Posterior vena cava (tissue), 2 donors: ENCODE results near the gene ANKRD6. TPM values are rescaled to one million over a fixed set of nuclear protein-coding genes. Genes with fewer than 3 reads are reported as not detected.

Source experiments
- DNase-seq: peaks from one replicate; pipeline ENCODE4 v3.0.0-alpha.2; 2020; ENCODE audit warnings: low spot score
- intact Hi-C, 2 donors: fragments of 100-400 bp; cut with DNase I; formaldehyde crosslinking; loops; one replicate each; pipeline versions ENCODE4 v1.14.1 to v1.14.2; 2022 to 2023
- total RNA-seq, 2 donors: library from RNA; stranded (reverse); fragmentation: NEBNext Ultra II Directional; extraction: Animal tissue kit (Norgen Biotek cat#: 25700); gene quantifications; one replicate each; pipeline ENCODE4 v1.2.1, GENCODE V29; 2021
- donor health status: DM: yes; HTN: yes; CAD: no.
- donor health status: DM: yes; HTN: yes; CAD: no.

Gene ANKRD6
- total RNA-seq, 2 donors from 2014 or later, result 14.6 to 16.0 TPM

DNA sequence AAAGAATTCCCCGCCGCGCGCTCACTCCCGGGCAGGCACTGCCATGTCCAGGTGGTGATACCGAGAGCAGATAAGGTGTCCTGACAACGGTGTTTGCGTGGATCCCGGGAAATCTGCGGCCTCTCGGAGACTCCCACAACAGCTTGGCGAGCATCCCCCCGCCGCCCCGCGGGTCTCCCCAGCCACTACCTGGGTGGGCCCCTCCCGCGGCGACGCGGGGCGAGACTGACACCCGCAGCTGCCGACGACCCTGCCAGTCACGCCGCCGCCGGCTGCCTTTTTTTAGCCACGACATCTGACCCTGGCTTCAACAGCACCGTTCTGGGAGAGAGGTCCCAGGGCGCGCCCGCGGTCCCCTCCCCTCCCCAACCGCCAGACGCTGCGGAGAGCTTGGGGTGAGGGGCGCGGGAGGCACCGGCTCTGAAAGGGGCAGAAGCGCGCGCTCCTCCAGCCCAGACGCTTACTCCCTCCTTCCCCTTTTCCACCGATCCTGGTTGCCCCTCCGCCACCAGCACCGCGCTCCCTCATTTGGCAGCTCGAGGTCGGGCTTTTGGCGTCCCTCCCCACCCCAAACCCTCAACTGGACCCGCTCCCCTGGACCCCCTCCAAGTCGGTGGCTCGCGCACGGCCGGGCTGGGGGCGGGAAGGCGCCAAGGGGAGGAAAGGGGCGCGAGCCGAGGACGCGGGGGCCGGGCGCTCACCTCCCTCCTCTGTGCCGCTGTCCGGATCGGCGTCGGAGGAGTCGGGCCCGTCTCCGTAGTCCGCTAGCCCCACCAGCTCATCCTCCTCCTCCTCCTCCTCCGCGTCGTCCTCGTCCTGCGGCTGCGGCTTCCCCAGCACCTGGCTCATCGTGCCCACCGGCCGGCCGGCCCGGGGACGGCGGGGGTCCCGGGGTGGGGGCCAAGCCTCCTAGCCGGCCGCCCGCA is 21.5 kb upstream of the ANKRD6 start:
- peak; percentile 85 for DNase-seq
- intact Hi-C loops, result no loop called here

DNA sequence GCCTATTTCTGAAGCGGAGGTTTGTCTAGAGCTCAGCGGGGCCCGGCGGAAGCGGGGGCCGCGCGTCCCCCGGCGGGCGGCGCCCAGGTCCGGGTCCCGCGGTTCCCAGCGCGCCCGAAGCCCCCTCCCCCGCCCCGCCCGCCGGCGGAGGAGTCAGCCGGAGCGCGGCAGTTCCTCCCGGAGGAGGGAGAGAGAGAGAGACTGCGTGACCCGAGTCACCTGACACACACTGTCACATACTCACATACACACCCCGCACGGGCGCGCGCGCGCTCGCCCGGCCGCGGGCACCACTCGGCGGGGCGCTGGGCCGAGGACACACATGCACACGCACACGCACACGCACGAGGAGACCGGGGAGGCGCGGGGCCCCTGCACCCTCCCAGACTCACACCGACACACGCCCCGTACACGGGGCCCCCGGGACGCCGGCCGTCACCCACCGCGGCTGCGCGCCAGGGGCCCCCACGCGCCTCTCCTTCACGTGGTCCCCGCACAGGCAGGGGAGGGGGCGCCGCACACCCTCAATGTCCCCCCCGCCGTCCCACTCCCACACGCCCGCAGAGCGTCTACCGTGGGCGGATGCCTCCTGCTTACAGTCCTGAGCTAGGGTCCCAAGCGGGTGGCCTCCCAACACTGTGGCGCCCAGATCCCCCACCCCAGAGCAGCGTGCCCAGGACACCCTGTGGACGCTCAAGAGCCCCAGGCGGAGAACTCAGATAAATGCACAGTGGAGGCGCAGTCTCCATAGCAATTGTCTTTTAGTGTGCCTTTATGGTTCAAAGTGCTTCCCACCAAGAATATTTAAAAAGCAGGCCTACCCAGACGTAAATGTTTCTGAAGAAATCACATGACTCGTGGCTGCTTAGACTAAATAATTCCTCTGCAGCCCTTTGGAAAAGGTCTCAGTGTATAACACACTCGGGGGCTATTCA is 20.6 kb upstream of the ANKRD6 start, which contains the start of gene RRAGD:
Gene RRAGD, minus strand, starts transcription at position 203 of the 935 bp plus-strand sequence. CDS start 280 bp downstream, outside the sequence.
- intact Hi-C loops, result no loop called here
- DNase-seq, result peak; percentile 92

DNA sequence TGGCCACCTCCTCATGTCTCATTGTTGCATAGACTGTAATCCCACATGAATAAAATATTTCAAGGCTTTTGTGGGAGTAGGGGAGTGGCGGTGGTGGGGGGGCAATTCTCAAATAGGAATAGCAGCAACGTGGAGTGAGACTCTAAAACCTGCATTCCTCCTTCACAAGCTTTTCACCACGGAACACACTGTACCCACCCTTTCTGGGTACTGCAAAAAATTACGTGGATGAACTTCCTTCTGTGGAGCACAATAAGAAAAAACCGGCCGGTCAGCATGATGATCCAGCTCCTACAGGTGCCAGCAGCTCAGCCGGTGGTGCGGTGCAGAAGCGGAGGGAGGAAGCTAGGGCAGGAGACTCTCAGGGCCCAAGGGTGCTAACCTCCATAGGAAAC is 19.9 kb upstream of the ANKRD6 start:
- no peak for DNase-seq
- intact Hi-C loops, result no loop called here

DNA sequence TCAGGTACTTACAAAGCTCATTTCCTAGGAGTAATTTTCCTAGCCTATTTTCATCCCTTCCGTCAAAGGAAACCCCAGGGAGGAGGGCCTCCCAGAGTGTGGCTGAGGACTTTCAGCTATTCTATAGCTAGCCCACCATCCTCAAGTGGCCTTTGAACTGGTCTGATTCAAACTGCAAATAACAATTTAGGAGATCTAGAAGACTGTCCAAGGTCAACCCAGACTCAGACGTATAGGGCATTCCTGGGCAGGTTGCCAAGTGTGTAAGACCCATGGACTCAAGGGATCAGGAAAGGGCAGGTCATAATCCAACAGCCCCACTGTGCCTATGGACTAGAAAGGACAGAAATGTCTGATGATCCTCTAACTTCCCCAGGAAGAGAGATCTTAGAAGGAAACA is 18.7 kb upstream of the ANKRD6 start:
- intact Hi-C loops, result no loop called here
- DNase-seq, result no peak

DNA sequence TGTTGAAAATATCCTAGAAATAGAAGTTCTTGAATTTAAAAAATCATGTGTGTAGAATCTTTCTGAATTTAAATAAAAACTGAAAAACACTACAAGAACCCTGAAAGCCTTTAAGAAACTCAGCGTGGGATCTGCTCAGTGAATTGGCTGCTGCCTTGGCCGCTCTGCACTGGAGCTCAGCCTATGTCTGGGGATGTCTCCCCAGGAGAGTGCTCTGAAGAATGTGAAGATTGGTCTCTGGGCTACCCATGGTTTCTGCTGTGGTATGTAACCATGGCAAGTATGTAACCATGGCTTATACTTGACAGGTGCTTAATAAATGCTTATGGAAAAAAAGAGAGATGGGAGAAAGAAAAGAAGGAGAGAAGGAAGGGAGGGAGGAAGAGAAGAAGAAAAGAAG is 17.8 kb upstream of the ANKRD6 start:
- intact Hi-C loops, result no loop called here

DNA sequence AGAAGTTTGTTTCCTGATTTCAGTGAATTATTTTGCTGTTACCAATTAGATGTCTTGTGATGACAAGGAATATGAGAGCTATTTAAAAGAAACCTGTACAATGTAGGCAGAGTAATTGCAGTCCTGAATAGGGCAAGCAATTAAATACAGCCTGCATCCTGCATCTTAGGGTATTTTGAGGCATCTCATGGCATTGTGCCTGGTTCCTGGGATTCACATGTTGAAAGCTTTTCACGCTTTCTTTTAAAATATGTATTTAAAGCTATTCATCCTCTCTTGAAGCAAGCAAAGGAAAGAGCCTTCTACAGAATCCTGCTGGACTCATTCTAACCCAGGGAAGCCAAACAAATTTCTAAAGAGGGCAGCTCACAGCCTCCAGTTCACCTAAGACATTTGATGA is 16.2 kb upstream of the ANKRD6 start:
- intact Hi-C loops, result no loop called here
- DNase-seq, result no peak

More for the DNA sequence above, 17.8 kb upstream of the ANKRD6 start:
- no peak for DNase-seq

DNA sequence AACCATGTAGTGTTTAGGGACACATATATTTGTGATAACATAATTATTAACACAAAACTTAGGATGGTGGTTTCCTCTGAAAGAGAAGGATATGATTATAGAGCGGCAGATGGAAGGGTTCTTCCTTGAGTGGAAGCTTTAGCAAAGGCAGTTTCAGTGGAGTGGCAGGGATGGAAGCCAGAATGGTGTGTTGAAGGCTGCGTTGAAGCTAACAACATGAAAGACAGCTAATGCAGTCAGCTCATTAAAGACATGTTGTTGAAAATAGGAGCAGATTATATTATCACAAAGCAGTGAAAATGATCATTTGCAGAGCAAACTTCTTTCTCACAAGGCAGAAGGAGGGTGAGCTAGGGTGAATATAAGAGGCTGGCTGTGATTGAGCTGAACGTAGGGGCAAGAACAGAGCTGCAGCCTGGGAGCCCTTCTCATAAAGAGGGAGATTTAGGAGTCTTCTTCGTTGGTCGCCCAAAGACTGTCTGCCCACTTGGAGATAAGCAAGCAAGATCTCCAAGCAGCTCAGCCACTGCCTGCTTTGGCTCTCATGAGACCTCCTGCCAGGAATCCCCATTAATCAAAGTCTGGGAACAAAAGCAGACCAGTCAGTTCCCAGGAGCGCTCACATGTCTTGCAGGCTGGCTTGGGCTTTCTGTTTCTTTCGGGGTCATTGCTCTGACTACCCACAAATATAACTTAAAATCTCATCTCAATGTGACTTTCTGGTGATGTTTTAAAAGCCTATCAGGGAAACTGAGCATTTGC is 2.6 kb upstream of the ANKRD6 start:
- intact Hi-C loops, result loop anchor here in 1 of 2 donors (10.0 kb wide), 1 partner anchor 174 kb away; no protein-coding TSS in a partner anchor
- no peak for DNase-seq

DNA sequence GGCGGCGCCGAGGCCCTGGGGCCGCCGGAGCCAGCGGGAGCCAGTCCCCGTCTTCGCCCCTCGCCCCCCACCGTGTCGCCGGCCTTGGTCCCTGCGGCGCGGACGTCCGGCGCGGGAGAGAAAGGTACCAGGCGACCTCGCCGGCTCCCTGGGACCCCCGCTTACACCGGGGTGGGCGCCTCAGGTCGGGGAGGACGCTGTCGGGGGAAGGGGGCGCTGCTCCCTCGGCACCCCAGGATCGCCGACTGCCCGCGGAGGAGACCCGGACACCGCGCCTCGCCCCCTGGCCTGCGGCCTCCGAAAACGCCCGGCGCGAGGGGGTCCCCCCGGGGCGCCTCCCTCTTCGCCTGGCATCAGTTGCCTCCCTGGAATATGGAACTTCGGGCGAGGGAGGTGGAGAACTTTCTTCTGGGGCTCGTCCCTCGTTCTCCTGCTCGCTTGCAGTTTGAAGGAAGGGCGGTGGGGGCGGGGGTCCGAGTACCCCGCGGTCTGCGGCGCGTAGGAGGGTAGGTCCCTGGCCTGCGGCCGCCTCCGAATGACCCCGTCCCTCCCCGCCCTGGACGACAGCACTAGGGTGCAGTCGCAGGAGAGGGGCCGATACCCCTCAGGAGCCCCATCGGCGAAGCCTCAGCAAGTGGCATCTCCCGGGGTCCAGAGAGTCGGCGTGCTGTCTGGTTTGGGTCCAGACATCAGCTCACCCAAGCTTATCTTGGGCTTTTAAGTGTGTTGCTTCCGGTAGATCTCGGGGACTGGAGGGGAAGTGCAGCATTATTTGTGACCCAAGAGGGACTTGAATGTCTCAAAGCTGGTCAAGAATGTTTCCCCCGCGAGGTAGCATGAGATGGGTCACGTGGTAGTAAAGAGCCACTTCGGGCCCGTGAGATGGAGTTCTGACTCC is 549 bp downstream of the ANKRD6 start:
- intact Hi-C loops, result loop anchor here (2.0 to 10.0 kb wide), 2 partner anchors 171 to 177 kb away; no protein-coding TSS in a partner anchor
- peak; percentile 81 for DNase-seq

DNA sequence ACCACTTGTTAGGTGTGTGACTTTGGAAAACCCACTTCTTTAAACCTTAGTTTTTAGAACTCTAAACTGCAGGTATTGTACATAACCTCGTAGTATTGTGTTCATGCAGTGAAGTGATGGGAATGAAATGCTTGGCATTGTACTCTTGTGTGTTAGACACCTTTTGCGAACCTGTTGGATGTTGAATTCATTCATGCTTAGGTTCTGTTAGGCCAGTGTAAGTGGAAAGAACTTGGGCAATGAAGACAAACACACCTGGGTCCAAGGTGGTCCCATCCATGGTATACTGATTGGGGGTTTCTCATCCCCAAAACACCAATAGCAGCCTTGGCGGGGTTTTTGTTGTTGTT is 1.2 kb downstream of the ANKRD6 start:
- DNase-seq, result no peak
- intact Hi-C loops, result loop anchor here in 1 of 2 donors (10.0 kb wide), 1 partner anchor 171 kb away; no protein-coding TSS in a partner anchor

DNA sequence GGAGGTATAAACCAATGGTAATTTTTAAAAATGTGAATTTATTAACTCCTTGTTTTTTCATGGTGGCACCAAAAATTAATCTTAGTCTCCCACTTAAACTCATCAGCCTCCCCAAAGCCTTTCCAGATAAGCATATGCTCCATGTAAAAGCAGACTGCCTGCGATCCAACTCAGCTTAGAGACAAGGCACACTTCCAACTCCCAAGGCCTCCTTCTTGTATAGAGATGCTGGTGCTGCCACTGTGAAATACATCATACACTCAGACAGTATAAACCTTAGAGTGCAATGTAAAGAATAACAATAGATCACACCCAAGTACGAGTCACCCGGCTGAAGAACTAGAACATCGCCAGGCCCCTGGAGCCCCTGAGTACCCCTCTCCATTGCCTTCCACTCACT is 2.0 kb downstream of the ANKRD6 start:
- no peak for DNase-seq
- intact Hi-C loops, result loop anchor here in 1 of 2 donors (10.0 kb wide), 1 partner anchor 170 kb away; no protein-coding TSS in a partner anchor

DNA sequence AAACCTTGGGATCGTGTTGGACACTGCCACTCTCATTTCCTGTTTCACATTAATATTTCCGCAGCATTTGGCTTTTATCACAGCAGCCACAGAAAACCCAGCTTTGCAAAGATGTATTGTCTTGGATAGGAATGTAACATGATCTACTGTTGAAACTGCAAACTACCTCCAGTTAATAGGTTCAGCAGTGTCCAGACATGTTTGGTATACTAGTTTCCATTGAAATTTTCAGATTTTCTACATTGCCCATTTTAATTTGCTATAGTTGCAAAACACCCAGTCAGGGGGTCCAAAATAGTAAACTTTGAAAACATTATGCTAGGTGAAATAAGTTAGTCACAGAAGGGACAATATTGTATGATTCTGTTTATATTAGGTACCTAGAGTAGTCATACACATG is 3.3 kb downstream of the ANKRD6 start:
- intact Hi-C loops, result loop anchor here in 1 of 2 donors (10.0 kb wide), 1 partner anchor 169 kb away; no protein-coding TSS in a partner anchor
- DNase-seq, result no peak

DNA sequence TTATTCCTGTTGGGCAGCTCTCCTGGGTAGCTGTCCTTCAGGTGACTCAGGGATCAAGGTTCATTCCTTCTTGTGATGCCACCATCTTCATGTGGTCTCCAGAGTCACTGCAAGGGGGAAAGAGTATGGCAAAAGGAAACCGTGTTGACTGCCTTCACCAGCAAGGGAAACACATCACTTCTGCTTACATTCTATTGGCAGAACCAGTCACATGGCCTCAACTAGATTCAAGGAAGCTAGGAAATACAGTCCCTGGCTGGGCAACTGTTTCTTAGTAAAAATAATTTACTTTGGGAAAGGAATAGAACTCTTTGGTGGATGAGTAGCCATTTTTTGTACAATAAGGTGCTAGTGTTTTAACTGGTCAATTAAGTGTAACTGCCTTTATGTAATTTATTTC is 5.3 kb downstream of the ANKRD6 start:
- no peak for DNase-seq
- intact Hi-C loops, result loop anchor here in 1 of 2 donors (10.0 kb wide), 1 partner anchor 167 kb away; no protein-coding TSS in a partner anchor

DNA sequence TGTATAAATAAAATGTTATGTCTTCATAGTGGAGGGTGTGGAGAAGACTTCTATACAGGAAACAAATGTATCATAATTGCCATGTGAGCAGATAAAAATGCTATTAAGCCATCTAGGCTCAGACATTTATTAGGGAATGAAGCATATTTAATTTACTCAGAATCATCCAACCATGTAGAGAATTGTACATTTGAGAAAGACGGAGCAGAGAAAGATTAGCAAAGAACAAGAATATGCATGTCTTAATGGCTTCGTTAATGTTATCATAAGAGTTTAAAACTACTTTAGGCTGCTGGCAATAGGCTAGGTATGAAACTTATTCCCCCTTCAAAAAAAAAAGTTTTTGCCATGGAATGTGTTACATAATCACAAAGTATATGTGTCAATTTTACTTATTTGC is 6.1 kb downstream of the ANKRD6 start:
- intact Hi-C loops, result loop anchor here in 1 of 2 donors (10.0 kb wide), 1 partner anchor 166 kb away; no protein-coding TSS in a partner anchor
- DNase-seq, result no peak

DNA sequence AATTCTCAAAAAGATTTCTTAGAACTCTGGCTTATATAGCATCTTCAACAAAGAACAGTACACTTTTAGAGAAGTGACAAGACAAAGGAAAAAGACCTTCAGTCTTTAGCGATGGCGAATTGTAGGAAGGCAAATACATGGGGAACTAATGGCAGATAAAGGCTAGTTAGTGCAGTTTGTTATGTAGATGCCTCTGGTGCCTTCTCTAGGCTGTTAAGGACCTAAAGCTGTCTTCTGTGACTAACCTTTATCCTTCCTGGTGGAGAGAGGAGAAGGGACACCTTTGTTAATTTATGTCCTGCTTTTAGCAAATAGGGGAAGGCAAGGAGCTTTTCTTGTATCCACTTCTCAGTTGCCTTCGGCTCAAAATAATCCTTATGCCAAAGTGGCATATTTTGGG is 7.2 kb downstream of the ANKRD6 start:
- DNase-seq, result no peak
- intact Hi-C loops, result no loop called here

DNA sequence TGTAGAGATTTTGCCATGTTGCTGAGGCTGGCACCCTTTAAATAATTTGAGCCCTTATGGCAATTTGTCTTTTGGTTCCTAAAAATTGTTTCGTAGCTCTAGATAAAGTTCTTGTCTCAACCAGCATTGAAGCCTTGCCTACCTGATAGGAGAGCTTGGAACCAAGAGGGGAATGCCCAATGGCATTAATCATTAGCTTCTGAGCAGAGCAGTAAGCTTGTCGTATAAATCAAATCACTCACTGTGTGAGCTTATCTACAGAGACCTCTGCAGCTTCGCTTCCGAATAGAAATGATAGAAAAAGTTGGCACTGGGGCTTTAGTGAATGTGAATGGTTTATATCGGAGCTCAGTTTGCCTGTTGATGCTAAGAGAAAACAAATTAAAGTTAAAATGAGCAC is 10.7 kb downstream of the ANKRD6 start:
- intact Hi-C loops, result no loop called here
- DNase-seq, result no peak

DNA sequence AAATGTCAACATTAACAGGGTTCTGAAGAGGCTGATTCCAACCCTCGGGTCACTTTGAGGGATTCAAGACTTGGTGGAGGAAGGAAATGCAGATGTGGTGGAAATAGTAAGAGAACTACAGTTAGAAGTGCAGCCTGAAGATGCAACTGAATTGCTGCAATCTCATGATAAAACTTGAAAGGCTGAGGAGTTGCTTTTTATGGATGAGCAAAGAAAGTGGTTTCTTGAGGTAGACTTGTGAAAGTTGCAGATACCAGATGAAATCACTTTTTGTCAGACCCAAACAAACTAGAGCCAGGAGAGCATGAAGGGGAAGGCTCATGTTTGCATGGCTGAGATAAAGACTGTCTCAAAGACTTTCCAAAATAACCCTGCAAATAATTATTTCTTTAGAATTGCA is 16.2 kb downstream of the ANKRD6 start:
- no peak for DNase-seq
- intact Hi-C loops, result no loop called here

DNA sequence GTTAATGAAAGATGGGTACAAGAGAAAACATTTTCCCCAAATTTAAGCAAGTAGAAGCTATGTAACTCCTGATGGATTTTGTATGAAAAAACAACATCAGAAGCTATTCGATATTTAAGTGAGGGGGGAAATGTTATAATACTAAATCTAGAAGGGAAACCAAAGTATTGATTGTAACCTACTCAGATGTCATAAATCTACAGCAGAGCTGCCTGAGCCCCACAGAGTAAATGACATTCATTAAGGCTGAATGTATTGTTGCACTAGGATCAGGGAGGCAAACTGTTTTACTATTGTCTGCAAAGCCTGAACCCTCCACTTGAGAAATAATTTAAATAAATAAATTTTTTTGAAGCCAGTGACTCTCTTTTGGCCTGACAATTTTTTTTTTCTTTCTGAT is 19.3 kb downstream of the ANKRD6 start:
- intact Hi-C loops, result no loop called here
- no peak for DNase-seq

DNA sequence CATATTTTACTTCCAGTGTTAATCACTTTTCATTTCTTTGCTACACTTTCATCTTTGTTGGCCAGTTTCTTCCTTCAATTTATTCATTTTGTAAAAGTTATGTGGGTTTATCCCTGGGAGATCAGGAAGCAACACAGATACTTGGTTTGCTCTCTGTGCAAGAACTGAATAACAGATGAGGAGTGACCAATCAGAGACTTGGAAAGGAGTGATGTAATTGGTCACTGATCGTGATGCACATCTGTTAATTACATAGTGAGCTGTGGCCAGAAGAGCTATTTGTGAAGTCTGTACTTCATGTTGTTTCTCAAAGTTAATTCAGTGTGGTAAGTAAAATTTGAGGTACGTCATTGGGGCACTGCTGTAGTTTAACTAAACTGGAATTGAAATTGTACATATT is 21.3 kb downstream of the ANKRD6 start:
- no peak for DNase-seq
- intact Hi-C loops, result no loop called here
